Neural progenitor cell (in vitro differentiated cells): ENCODE results near the gene MKX.

Experiments
- EZH2 ChIP-seq: fragments of 200-600 bp; sonication (generic); IDR thresholded peaks from 2 replicates; pipeline ENCODE4 v1.6.1; 2017; ENCODE audit warnings: antibody characterized with exemption, mild to moderate bottlenecking, moderate library complexity
- EZH2phosphoT487 ChIP-seq: fragments of 200-600 bp; sonication (generic); IDR thresholded peaks from 2 replicates; pipeline ENCODE4 v1.6.1; 2017; ENCODE audit warnings: antibody characterized with exemption
- TF ChIP-seq, protein P1 (sequence below): fragments of 200-600 bp; sonication (generic); IDR thresholded peaks from 2 replicates; pipeline ENCODE4 v1.5.1; 2017; ENCODE audit warnings: antibody characterized with exemption, mild to moderate bottlenecking

DNA sequence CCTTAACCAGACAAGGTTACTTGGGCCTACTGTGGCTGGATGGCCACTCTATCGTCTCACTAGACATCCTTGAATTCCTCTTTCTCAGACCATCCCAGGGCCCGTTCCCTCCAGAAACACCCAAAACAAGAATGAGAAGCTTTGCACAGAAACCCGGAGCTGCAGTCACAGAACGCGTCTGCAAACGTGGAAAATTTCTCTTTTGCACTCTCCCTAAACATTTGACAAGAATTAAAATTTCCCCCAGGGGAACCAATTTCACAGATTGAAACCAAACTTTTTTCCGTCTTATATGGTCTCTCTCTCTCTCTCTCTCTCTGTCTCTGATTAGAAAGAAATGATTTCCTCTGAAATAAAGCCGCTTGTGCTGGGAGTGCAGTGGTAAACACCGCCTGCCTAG, 120.7 kb downstream of the MKX start:
- TF ChIP-seq, protein P1, sequence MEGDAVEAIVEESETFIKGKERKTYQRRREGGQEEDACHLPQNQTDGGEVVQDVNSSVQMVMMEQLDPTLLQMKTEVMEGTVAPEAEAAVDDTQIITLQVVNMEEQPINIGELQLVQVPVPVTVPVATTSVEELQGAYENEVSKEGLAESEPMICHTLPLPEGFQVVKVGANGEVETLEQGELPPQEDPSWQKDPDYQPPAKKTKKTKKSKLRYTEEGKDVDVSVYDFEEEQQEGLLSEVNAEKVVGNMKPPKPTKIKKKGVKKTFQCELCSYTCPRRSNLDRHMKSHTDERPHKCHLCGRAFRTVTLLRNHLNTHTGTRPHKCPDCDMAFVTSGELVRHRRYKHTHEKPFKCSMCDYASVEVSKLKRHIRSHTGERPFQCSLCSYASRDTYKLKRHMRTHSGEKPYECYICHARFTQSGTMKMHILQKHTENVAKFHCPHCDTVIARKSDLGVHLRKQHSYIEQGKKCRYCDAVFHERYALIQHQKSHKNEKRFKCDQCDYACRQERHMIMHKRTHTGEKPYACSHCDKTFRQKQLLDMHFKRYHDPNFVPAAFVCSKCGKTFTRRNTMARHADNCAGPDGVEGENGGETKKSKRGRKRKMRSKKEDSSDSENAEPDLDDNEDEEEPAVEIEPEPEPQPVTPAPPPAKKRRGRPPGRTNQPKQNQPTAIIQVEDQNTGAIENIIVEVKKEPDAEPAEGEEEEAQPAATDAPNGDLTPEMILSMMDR = no peak
- no peak for TF ChIP-seq EZH2phosphoT487
- no peak for TF ChIP-seq EZH2
